Fibroblast of skin of right biceps (primary cell): ENCODE results near the gene GNPAT.

Source experiments
- DNase-seq: peaks from one replicate; pipeline ENCODE4 v3.0.0-alpha.2; 2013

GNPAT gene

DNA sequence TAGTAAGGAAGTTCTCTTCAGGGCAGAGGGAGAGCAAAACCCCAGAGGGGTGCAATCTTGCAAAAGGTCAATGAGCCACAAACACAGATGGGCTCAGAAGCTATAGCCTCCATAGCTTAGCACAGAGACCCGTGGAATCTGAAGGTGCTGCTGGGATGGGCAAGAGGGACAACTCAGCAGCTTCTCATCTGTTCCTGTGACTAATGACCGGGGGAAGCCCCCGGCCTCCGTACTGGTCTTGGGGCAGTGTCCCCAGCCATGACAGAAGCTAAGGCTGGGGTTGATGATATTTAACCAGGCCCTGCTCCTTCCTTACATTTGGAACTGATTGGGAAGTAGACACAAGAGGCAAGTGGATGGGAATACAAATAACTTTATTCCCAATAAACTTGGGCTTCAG, 77.6 kb downstream of the GNPAT start:
- no peak for DNase-seq

GRCh38 chr1:231319080-231319479, 78.1 kb downstream of the GNPAT start:
- no peak for DNase-seq

- no peak for DNase-seq
Observed at GRCh38 chr1:231322880-231323530, 82.0 kb downstream of the GNPAT start.

GRCh38 chr1:231324660-231325059, 83.6 kb downstream of the GNPAT start:
- DNase-seq = no peak

- DNase-seq = no peak
Observed at GRCh38 chr1:231326248-231326647, 85.2 kb downstream of the GNPAT start.
